GM12892 (cell line): ENCODE results near the gene FASTKD3.

Experiments
- POLR2A ChIP-seq: IDR thresholded peaks from 2 replicates; pipeline ENCODE4 v1.6.1; 2011; ENCODE audit warnings: low read depth, low read length, control low read depth
- POLR2AphosphoS5 ChIP-seq: IDR thresholded peaks from 2 replicates; pipeline ENCODE4 v1.6.1; 2011; ENCODE audit warnings: low read depth, low read length, control low read depth
- TAF1 ChIP-seq: IDR thresholded peaks from 2 replicates; pipeline ENCODE4 v1.6.1; 2011; ENCODE audit warnings: low read depth, mild to moderate bottlenecking, control low read depth, low read length, borderline replicate concordance

DNA sequence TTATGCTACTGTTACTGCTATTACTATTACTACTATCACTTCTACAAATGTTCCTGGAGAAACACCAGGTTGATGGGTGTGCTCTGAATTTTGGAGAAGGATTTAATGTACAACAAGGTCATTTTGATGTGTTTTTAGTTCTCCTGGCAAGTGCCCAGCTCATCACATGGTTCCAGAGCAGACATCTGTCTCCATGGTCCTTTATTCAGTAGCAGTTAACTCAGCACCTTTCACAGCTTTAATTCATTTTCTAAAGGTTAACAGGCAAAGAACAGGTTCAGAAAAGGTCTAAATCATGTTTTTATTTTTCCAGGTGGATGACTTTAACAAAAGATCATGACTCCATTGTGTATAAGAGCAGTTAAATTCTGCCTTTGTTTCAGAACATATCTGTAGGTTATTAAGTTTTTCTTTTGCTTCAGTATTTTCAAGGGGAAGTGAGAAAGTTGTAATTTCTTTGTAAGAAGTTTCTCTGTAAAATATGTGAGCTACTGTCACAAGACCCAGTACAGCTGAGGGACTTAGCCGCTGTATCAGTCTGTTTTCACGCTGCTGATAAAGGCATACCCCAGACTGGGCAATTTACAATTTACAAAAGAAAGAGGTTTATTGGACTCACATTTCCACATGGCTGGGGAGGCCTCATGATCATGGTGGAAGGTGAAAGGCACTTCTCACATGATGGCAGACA lies 42.1 kb upstream of the FASTKD3 start:
- TF ChIP-seq TAF1: no peak
- TF ChIP-seq POLR2A: no peak
- TF ChIP-seq POLR2AphosphoS5: no peak
